Ovary (tissue), 9 donors: Measurements from ENCODE around the gene TMOD2. TPM values are rescaled to one million over a fixed set of nuclear protein-coding genes. Genes with fewer than 3 reads are reported as not detected.

Experiments
- DNase-seq, 5 donors: peaks; one replicate each; pipeline ENCODE4 v3.0.0-alpha.2; 2019 to 2020
- H3K27ac ChIP-seq, 2 donors: fragments of 200-600 bp; one replicate each; pipeline versions ENCODE4 v1.5.1 to v1.8.0; 2019 to 2022
- H3K27me3 ChIP-seq: fragments of 200-600 bp; one replicate; pipeline ENCODE4 v1.8.0; 2022
- H3K36me3 ChIP-seq: fragments of 200-600 bp; sonication (generic); one replicate; pipeline ENCODE4 v1.5.1; 2019
- H3K4me1 ChIP-seq: one replicate; pipeline ENCODE4 v1.8.1; 2013; ENCODE audit warnings: mild to moderate bottlenecking, moderate library complexity; ENCODE audit not compliant: insufficient read depth
- H3K4me3 ChIP-seq: fragments of 200-600 bp; sonication (generic); one replicate; pipeline ENCODE4 v1.5.1; 2017
- H3K9me3 ChIP-seq, 2 donors: fragments of 200-600 bp in 1 of 2; sonication (generic) in 1 of 2; one replicate each; pipeline versions ENCODE4 v1.5.1 to v1.8.1; 2013 to 2019; ENCODE audit warnings: mild to moderate bottlenecking in 1 of 2, moderate library complexity in 1 of 2
- EP300 ChIP-seq: sonication (generic); formaldehyde crosslinking; IDR thresholded peaks from one replicate; pipeline ENCODE4 v1.6.1; 2017; ENCODE audit warnings: antibody characterized with exemption
- POLR2A ChIP-seq: fragments of 450-650 bp; IDR thresholded peaks from one replicate; pipeline ENCODE4 v1.6.1; 2017; ENCODE audit warnings: antibody characterized with exemption, mild to moderate bottlenecking, moderate library complexity
- WGBS, 3 donors: extraction: QIAGEN DNeasy Blood & Tissue Kit in 1 of 3; methylation state at CpG; one replicate each; pipeline versions ENCODE4 v1.1.5 to v1.1.7; 2013 to 2017; 5-methylcytosine and 5-hydroxymethylcytosine counted together
- intact Hi-C, 4 donors: fragments of 100-400 bp; cut with DNase I; formaldehyde crosslinking; loops; one replicate each; pipeline versions ENCODE4 v1.11.0 to v1.15.1; 2022 to 2023
- polyA plus RNA-seq, 2 donors: library from polyadenylated mRNA; stranded (reverse); fragments of 200-250 nt in 1 of 2; fragments of 350-450 nt in 1 of 2; fragmentation: Illumina TruSeq in 1 of 2; extraction: RNeasy Lipid Tissue Mini Kit (QIAGEN cat#74804) in 1 of 2; gene quantifications; one replicate each; pipeline ENCODE4 v1.2.3, GENCODE V29; 2013 to 2014
- total RNA-seq, 7 donors: library from RNA; depleted of rRNA in 2 of 7; stranded (reverse); fragments of >200 nt in 2 of 7; fragmentation: NEBNext Ultra II Directional in 3 of 7; extraction: Animal tissue kit (Norgen Biotek cat#: 25700) in 3 of 7; gene quantifications; one replicate each; pipeline versions ENCODE4 v1.1.0 to v1.2.4, GENCODE V29; 2016 to 2023
- TF ChIP-seq, protein P1 (sequence below), 3 donors: fragments of 450-650 bp in 2 of 3; fragments of 200-600 bp in 1 of 3; IDR thresholded peaks; one replicate each; pipeline versions ENCODE4 v1.5.1 to v1.8.0; 2016 to 2022; ENCODE audit warnings: antibody characterized with exemption in 3 of 3, mild to moderate bottlenecking in 1 of 3
- donor health status: DM: no; HTN: no; CAD: no; lungs with moderate emphysema.
- donor health status: DM: no; HTN: no; CAD: no.
- donor health status: Bipolar disorder and iron deficiency.
- donor health status: DM: yes; HTN: yes; CAD: no.
- donor health status: DM: no; HTN: no; CAD: no.
- donor health status: DM: yes; HTN: yes; CAD: no.

The TMOD2 gene
- total and polyA plus RNA-seq, 9 donors, result 3.4 to 15.7 (median 11.9) TPM

DNA sequence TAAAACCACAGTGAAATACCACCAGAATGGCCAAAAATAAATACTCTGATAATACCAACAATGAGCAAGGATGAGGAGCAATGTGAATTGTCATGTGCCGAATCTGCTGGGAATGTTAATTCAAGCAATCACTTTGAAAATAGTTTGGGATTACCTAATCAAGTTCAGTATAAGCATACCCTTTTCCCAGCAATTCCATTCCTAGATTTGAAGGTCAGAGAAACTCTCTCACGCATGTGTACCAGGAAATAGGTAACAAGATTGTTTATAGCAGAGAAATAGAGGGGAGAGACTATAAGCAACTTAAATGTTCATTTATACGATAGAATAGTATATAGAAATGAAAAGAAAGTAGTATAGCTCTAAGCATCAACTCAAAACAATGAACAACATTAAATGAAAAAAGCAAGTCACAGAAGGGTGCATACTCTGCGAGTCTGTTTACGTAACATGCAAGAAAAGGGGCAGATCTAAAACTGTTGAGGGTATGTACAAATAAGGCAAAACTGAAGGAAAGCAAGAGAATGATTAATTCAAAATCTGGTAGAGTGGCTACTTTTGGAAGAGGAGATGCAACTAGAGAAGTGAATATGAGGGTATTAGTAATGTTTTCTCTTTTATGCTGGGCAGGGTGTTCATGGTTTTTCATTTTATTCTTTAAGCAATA is 105.5 kb downstream of the TMOD2 start:
- no peak for DNase-seq
- 45 to 59% (median 49%) methylated on average over 5 of the region's 5 CpGs for WGBS, 3 donors
- intact Hi-C loops, result no loop called here
- TF ChIP-seq EP300 (no peak), POLR2A (no peak)
- TF ChIP-seq, protein P1, sequence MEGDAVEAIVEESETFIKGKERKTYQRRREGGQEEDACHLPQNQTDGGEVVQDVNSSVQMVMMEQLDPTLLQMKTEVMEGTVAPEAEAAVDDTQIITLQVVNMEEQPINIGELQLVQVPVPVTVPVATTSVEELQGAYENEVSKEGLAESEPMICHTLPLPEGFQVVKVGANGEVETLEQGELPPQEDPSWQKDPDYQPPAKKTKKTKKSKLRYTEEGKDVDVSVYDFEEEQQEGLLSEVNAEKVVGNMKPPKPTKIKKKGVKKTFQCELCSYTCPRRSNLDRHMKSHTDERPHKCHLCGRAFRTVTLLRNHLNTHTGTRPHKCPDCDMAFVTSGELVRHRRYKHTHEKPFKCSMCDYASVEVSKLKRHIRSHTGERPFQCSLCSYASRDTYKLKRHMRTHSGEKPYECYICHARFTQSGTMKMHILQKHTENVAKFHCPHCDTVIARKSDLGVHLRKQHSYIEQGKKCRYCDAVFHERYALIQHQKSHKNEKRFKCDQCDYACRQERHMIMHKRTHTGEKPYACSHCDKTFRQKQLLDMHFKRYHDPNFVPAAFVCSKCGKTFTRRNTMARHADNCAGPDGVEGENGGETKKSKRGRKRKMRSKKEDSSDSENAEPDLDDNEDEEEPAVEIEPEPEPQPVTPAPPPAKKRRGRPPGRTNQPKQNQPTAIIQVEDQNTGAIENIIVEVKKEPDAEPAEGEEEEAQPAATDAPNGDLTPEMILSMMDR (IDR thresholded peaks at IDR 0.05), result no peak
- Histone ChIP-seq H3K4me3 (no peak overlapping the region), H3K27me3 (no peaks in the 10 kb centered on the region), H3K27ac (no peak overlapping the region), H3K9me3 (no peaks in the 10 kb centered on the region), H3K4me1 (peaks cover 3% of the 10 kb centered on the region), H3K36me3 (no peaks in the 10 kb centered on the region)

DNA sequence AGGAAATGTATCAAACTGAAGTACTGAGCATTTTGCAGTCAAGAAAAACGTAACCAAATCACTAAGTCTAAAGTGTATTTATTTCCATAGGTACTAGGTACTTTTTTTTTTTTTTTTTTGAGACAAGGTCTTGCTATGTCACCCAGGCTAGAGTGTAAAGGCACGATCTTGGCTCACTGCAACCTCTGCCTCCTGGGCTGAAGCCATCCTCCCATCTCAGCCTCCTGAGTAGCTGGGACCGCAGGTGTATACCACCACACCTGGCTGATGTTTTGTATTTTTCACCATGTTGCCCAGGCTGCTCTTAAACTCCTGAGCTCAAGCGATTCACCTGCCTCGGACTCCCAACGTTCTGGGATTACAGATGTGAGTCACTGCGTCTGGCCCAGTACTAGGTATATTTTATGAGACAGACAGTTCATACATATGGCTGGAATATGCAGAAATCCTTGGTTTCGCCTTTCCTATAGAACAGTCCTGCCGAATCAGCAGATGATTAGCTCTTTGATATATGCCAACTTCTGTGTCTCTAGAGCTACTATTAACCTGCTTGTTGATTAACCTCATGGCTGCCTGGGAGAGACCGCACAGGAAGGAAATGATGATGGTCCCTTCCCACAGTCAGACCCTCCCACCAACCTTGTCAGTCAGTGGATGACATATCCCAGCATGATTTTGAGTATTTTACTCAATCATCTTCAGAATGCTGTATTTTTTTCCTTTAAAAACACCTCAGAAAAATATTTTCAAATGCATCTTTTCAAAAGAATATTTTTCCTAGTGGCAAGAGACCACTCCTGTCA is 110.4 kb downstream of the TMOD2 start:
- no peak overlapping the region for H3K27ac ChIP-seq
- no peaks in the 10 kb centered on the region for H3K9me3 ChIP-seq
- no peak overlapping the region for H3K4me3 ChIP-seq
- no peaks in the 10 kb centered on the region for H3K36me3 ChIP-seq
- intact Hi-C loops, result no loop called here
- no peak for DNase-seq
- 90 to 94% (median 92%) methylated on average over 10 of the region's 10 CpGs for WGBS, 3 donors
- no peaks in the 10 kb centered on the region for H3K27me3 ChIP-seq
- no peaks in the 10 kb centered on the region for H3K4me1 ChIP-seq
- TF ChIP-seq POLR2A (no peak), EP300 (no peak)
- TF ChIP-seq, protein P1 (IDR thresholded peaks at IDR 0.05), result no peak

DNA sequence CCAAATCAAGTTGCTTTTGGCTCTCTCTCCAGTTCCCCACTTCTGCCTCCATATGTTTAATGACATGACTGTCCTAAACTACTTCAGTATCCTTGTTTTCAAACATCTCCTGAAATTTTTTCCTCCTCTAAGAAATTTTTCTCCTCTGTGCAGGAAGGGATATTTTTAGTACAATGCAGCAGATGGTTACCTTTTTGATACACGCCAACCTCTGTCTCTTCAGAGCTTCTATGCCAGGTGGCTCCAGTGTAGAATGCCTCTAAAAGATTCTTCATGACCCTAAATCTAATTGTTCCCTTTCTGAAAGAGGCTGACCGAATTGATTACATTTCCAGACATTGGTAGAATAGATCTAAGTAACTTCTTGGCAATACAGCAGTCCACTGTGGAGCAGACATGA is 111.7 kb downstream of the TMOD2 start:
- Histone ChIP-seq H3K27ac (no peak overlapping the region), H3K9me3 (no peaks in the 10 kb centered on the region), H3K4me3 (no peak overlapping the region), H3K27me3 (no peaks in the 10 kb centered on the region), H3K4me1 (no peaks in the 10 kb centered on the region), H3K36me3 (no peaks in the 10 kb centered on the region)
- DNase-seq, result no peak
- TF ChIP-seq POLR2A, result no peak
- TF ChIP-seq, protein P1 (IDR thresholded peaks at IDR 0.05), result no peak
- TF ChIP-seq EP300, result no peak
- 96 to 98% (median 96%) methylated on average over 2 of the region's 2 CpGs for WGBS, 3 donors
- intact Hi-C loops, result no loop called here

DNA sequence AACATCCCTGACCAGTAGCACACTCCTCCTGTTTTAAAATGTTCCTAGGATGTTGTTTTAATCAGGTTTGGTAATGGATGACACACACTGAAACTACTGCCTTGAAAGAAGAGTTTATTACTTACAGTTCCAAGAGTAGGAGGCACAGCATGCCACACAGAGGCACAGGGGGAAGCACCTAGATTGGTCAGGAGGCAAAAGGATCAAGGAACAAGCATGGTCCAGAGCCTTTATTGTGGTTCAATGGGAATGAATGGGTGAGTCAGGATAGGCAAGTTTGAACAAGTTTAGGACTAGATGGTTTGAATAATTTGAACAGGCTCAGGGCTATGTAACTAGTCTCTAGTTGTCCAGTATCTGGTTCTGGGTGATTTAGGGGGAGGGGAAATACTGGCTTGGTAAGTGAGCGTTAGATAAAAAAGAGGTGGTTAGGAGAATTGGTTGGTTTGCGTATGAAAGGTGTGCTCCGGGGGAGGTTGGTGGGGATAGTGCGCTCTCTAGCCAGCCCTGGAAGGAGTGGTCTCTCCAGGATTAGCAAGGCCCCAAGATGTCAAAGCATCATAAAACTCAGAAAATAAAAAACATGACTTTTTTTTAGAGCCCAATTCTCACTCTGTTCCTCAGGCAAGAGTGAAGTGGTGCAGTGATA is 113.1 kb downstream of the TMOD2 start:
- TF ChIP-seq POLR2A, result no peak
- TF ChIP-seq, protein P1 (IDR thresholded peaks at IDR 0.05), result no peak
- no peak for TF ChIP-seq EP300
- WGBS, 3 donors, result 96 to 99% (median 96%) methylated on average over 4 of the region's 4 CpGs

More for the DNA sequence above, 113.1 kb downstream of the TMOD2 start:
- H3K36me3 ChIP-seq, result no peaks in the 10 kb centered on the region
- no peaks in the 10 kb centered on the region for H3K9me3 ChIP-seq
- DNase-seq, result no peak
- no peaks in the 10 kb centered on the region for H3K27me3 ChIP-seq
- no peak overlapping the region for H3K4me3 ChIP-seq
- no peaks in the 10 kb centered on the region for H3K4me1 ChIP-seq
- no peak overlapping the region for H3K27ac ChIP-seq
- intact Hi-C loops, result no loop called here
